ENCODE results near the gene RTL9.
"Not testable (repeated sequence)": the region's sequence is repeated elsewhere in the genome, so short reads cannot be mapped to it uniquely, and the experiment has no call there.

The RTL9 gene

GRCh38 chrX:110321081-110321480 is 37.6 kb upstream of the RTL9 start:
- Histone ChIP-seq H3K4me3 (ENCODE audit: low read depth, low read length) (no peak overlapping the region), H3K36me3 (no peaks in the 10 kb centered on the region), H3K27me3 (ENCODE audit: insufficient read depth, low read depth, severe bottlenecking) (peaks cover 34% of the 10 kb centered on the region), H3K9me3 (ENCODE audit: severe bottlenecking) (no peaks in the 10 kb centered on the region), H3K27ac (no peak overlapping the region)
- TF ChIP-seq CTCF (IDR thresholded peaks at IDR 0.05; ENCODE audit: low read depth, low read length), result no peak
- DNase-seq, result no peak

GRCh38 chrX:110321670-110322069 is 37.0 kb upstream of the RTL9 start:
- no peaks in the 10 kb centered on the region for H3K36me3 ChIP-seq
- no peak overlapping the region for H3K27ac ChIP-seq
- H3K4me3 ChIP-seq (ENCODE audit: low read depth, low read length), result no peak overlapping the region
- peaks cover 37% of the 10 kb centered on the region for H3K27me3 ChIP-seq (ENCODE audit: insufficient read depth, low read depth, severe bottlenecking)
- H3K9me3 ChIP-seq (ENCODE audit: severe bottlenecking), result no peaks in the 10 kb centered on the region
- DNase-seq, result no peak
- TF ChIP-seq CTCF (IDR thresholded peaks at IDR 0.05; ENCODE audit: low read depth, low read length), result no peak

DNA sequence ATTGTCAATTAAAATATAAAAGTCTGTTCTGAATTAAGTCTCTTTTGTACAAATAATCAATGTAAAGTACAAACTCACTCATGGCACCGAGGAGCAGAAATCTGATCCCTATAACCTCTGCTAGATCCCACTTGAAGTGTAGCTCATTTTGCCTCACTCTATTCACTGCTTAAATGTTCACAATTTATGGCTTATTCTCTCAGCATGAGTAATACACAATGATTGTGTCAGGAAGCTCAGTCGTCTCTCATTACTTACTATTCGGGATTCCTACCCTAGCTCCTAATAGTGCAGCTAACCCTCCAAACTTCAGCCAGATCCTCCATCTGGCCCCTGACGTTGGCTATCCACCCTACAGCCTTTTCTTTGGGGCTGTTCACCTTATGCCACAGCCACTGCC is 36.0 kb upstream of the RTL9 start:
- H3K9me3 ChIP-seq (ENCODE audit: severe bottlenecking), result no peaks in the 10 kb centered on the region
- TF ChIP-seq CTCF (IDR thresholded peaks at IDR 0.05; ENCODE audit: low read depth, low read length), result no peak
- H3K4me3 ChIP-seq (ENCODE audit: low read depth, low read length), result no peak overlapping the region
- H3K27me3 ChIP-seq (ENCODE audit: insufficient read depth, low read depth, severe bottlenecking), result peaks cover 33% of the 10 kb centered on the region
- H3K36me3 ChIP-seq, result no peaks in the 10 kb centered on the region
- no peak overlapping the region for H3K27ac ChIP-seq
- DNase-seq, result no peak

GRCh38 chrX:110326712-110327111 is 31.9 kb upstream of the RTL9 start:
- Histone ChIP-seq H3K36me3 (no peaks in the 10 kb centered on the region), H3K27ac (no peak overlapping the region)
- TF ChIP-seq CTCF (IDR thresholded peaks at IDR 0.05; ENCODE audit: low read depth, low read length), result no peak

DNA sequence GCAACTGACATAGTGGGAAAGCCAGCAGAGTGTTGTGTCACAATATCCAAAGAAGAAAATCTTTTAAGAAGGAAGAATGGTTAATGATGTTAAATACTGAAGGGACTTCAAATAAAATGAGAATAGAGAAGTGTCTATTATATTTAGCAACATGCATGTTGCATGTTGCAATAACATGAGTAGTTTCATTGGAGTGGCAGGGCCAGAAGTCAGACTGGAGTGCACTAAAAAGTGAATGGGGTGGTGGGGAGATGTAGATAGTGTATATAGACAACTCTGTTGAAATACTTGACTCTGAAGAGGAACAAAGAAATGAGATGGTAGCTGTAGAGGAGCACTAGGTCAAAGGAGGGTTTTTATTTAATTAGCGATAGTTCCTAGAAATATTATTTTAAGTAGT is 31.3 kb upstream of the RTL9 start:
- no peaks in the 10 kb centered on the region for H3K9me3 ChIP-seq (ENCODE audit: severe bottlenecking)
- H3K4me3 ChIP-seq (ENCODE audit: low read depth, low read length), result no peak overlapping the region
- DNase-seq, result no peak
- peaks cover 20% of the 10 kb centered on the region for H3K27me3 ChIP-seq (ENCODE audit: insufficient read depth, low read depth, severe bottlenecking)
- H3K27ac ChIP-seq, result no peak overlapping the region
- no peaks in the 10 kb centered on the region for H3K36me3 ChIP-seq
- TF ChIP-seq CTCF (IDR thresholded peaks at IDR 0.05; ENCODE audit: low read depth, low read length), result no peak

More at GRCh38 chrX:110326712-110327111, 31.9 kb upstream of the RTL9 start:
- Histone ChIP-seq H3K27me3 (ENCODE audit: insufficient read depth, low read depth, severe bottlenecking) (peaks cover 23% of the 10 kb centered on the region), H3K9me3 (ENCODE audit: severe bottlenecking) (no peaks in the 10 kb centered on the region), H3K4me3 (ENCODE audit: low read depth, low read length) (no peak overlapping the region)
- no peak for DNase-seq

DNA sequence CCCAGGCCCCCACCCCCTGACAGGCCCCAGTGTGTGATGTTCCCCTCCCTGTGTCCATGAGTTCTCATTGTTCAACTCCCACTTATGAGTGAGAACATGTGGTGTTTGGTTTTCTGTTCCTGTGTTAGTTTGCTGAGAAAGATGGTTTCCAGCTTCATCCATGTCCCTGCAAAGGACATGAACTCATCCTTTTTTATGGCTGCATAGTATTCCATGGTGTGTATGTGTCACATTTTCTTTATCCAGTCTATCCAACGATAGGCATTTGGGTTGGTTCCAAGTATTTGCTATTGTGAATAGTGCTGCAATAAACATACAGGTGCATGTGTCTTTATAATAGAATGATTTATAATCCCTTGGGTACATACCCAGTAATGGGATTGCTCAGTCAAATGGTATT is 30.0 kb upstream of the RTL9 start:
- not testable (repeated sequence) for H3K4me3 ChIP-seq (ENCODE audit: low read depth, low read length); H3K36me3 ChIP-seq; H3K27ac ChIP-seq; H3K9me3 ChIP-seq (ENCODE audit: severe bottlenecking); DNase-seq
- H3K27me3 ChIP-seq (ENCODE audit: insufficient read depth, low read depth, severe bottlenecking), result peaks cover 18% of the 10 kb centered on the region

Data from WERI-Rb-1 (cell line).